Lower leg skin (tissue), 4 donors: Measurements from ENCODE around the gene CHD6. TPM values are rescaled to one million over a fixed set of nuclear protein-coding genes. Genes with fewer than 3 reads are reported as not detected.
A peak's percentile ranks its signal among the peaks of the same experiment; 100 is the strongest.

ENCODE experiments used
- DNase-seq, 2 donors: peaks; one replicate each; pipeline ENCODE4 v3.0.0-alpha.2; 2019; ENCODE audit warnings: low spot score in 2 of 2
- H3K4me3 ChIP-seq: fragments of 200-600 bp; sonication (generic); 2 replicates; pipeline ENCODE4 v1.5.1; 2017; ENCODE audit warnings: mild to moderate bottlenecking, low read depth; ENCODE audit not compliant: poor library complexity, severe bottlenecking
- CTCF ChIP-seq, 3 donors: fragments of 450-650 bp; IDR thresholded peaks; one replicate each; pipeline ENCODE4 v1.5.1; 2016; ENCODE audit warnings: antibody characterized with exemption in 3 of 3, mild to moderate bottlenecking in 3 of 3, moderate library complexity in 2 of 3
- POLR2A ChIP-seq, 2 donors: fragments of 450-650 bp; IDR thresholded peaks; one replicate each; pipeline ENCODE4 v1.6.1; 2016 to 2017; ENCODE audit warnings: antibody characterized with exemption in 2 of 2, mild to moderate bottlenecking in 1 of 2, moderate library complexity in 1 of 2
- WGBS, 2 donors: methylation state at CpG; one replicate each; pipeline ENCODE4 v1.1.5; 2018; 5-methylcytosine and 5-hydroxymethylcytosine counted together
- intact Hi-C: fragments of 100-400 bp; cut with DNase I; formaldehyde crosslinking; loops from one replicate; pipeline ENCODE4 v1.15.0; 2023; ENCODE audit warnings: low total_unique reads
- total RNA-seq, 4 donors: library from RNA; depleted of rRNA; stranded (reverse); fragments of >200 nt; gene quantifications; one replicate each; pipeline ENCODE4 v1.1.0, GENCODE V29; 2016

Gene CHD6
- total RNA-seq, 4 donors from 2014 or later, result 29.7 to 40.1 (median 37.7) TPM

DNA sequence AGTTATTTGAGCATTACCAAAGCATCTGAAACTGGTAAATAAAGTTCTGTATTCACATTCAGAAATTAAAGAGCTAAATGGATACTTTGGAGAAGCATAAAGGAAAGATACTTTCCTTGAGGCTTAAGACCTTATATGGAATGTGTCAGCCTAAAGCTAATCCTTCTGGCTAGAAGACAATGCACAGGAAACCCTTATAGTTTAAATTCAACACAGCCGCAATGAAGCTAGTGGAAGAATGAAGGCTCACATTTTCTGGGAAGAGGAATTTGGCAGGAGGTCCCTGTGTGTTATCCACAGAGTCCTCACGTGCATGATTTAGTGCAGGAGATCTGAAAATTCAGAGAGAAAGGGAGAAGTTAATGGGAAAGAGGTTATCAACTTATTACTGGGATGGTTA is 21.5 kb upstream of the CHD6 start:
- intact Hi-C loops, result no loop called here
- no peak for DNase-seq
- WGBS, 2 donors, result 55 to 56% methylated on average over 2 of the region's 2 CpGs
- TF ChIP-seq POLR2A (IDR thresholded peaks at IDR 0.05) (no peak), CTCF (IDR thresholded peaks at IDR 0.05) (no peak)
- no peak overlapping the region for H3K4me3 ChIP-seq

GRCh38 chr20:41638456-41638855 is 20.3 kb upstream of the CHD6 start:
- no peak for DNase-seq
- no peak overlapping the region for H3K4me3 ChIP-seq
- no peak for TF ChIP-seq POLR2A (IDR thresholded peaks at IDR 0.05)
- TF ChIP-seq CTCF (IDR thresholded peaks at IDR 0.05), result no peak
- 95 to 97% methylated on average over 1 of the region's 1 CpG for WGBS, 2 donors
- intact Hi-C loops, result no loop called here

GRCh38 chr20:41635158-41635557 is 17.0 kb upstream of the CHD6 start:
- no peak for DNase-seq
- TF ChIP-seq POLR2A (IDR thresholded peaks at IDR 0.05) (no peak), CTCF (IDR thresholded peaks at IDR 0.05) (no peak)
- intact Hi-C loops, result no loop called here
- no peak overlapping the region for H3K4me3 ChIP-seq

DNA sequence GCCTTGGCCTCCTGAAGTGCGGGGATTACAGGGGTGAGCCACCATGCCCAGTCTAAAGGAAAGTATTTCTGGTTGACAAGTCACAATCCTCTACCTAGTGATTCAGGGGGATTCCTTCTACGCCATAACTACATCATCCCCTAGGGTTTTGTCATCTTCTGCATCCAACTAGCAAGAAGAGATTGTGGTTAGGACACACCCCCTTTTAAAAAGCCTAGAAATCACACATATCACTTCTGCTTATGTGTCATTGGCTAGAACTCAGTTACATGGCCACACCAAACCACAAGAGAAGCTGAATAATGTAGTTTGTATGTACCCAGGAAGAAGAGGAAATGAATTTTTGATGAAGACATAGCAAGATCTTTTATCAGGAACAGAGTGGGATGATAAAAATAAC is 14.7 kb upstream of the CHD6 start:
- TF ChIP-seq POLR2A (IDR thresholded peaks at IDR 0.05) (no peak), CTCF (IDR thresholded peaks at IDR 0.05) (no peak)
- no peak overlapping the region for H3K4me3 ChIP-seq
- DNase-seq, result no peak
- intact Hi-C loops, result no loop called here
- 87 to 88% methylated on average over 2 of the region's 2 CpGs for WGBS, 2 donors

DNA sequence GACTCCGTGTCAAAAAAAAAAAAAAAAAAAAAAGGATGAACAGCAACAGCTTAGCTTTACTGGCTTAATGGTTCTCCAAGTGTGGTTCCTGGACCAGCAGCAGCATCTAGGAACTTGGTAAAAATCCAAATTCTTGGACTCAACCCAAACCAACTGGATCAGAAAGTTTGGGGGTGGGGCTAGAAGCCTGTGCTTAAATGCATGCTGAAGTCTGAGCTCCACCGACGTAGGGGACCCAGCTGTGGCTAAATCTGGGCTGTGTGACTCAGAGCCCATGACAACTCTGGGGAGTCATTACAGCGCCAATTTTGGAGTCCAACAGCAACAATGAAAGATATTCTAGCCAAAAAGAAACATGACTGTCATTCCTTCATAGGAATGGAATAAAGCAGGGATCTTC is 13.6 kb upstream of the CHD6 start:
- peak in 1 of 2 donors; percentile 54 for DNase-seq
- WGBS, 2 donors, result 35 to 41% methylated on average over 4 of the region's 4 CpGs
- TF ChIP-seq CTCF (IDR thresholded peaks at IDR 0.05) (no peak), POLR2A (IDR thresholded peaks at IDR 0.05) (no peak)
- intact Hi-C loops, result no loop called here
- no peak overlapping the region for H3K4me3 ChIP-seq

DNA sequence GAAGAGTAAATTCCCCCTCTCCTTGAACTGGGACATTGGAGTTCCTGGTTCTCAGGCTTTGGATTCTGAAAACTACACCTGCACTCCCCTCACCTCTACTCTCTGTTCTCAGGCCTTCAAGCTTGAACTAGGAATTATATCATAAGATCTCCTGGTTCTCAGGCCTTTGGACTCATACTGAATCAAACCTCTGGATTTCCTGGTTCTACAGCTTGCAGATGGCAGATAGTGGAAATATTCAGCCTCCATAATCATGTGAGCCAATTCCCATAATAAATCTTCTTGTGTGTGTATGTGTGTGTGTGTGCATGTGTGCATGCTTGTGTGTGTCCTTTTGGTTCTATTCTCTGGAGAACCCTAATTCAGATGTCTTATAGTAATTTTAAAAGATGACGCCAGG is 12.7 kb upstream of the CHD6 start:
- DNase-seq, result no peak
- WGBS, 2 donors, result 88 to 100% methylated on average over 1 of the region's 1 CpG
- intact Hi-C loops, result no loop called here
- no peak overlapping the region for H3K4me3 ChIP-seq
- TF ChIP-seq POLR2A (IDR thresholded peaks at IDR 0.05) (no peak), CTCF (IDR thresholded peaks at IDR 0.05) (no peak)
